HG02759 (cell line): ENCODE data around the gene USP37.
A peak's percentile ranks its signal among the peaks of the same experiment; 100 is the strongest.
"Not testable (repeated sequence)": the region's sequence is repeated elsewhere in the genome, so short reads cannot be mapped to it uniquely, and the experiment has no call there.

Source experiments
- ATAC-seq: cut with Tn5 transposase; IDR thresholded peaks from one replicate; pipeline ENCODE4 v1.9.1; 2021; ENCODE audit warnings: mild to moderate bottlenecking, moderate library complexity; ENCODE audit not compliant: unreplicated experiment

Gene USP37

DNA sequence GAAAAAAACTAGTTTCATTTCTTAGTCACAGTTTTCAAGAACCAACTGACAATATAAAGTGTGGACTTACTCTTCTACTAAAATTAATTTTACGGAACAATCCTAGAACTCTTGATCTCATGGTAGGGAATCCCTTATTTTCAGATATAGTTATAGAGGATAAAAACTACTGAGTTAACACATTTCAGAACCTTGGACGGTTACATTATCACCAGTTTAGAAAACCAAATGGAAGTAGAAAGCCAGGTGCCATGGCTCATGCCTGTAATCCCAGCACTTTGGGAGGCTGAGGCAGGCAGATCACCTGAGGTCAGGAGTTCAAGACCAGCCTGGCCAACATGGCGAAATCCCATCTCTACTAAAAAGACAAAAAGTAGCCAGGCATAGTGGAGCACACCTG lies 13.9 kb downstream of the USP37 start:
- not testable (repeated sequence) for ATAC-seq

DNA sequence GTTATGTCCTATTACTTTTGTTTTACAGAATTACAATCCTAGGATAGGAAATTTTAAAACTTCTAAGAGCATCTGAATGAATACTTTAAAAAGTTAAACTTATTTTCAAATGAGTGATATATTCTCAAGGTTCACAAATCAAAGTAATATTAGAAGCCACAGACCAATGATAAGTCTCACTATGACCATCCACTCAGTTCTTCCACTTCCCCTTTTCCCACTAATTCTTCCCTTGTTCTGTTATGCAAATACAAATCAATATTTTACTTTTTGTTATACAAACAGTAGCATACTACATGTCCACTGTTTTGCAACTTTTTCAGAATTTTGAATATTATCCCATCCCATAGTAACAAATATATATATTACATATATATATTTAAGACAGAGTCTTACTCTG lies 20.2 kb downstream of the USP37 start:
- ATAC-seq = no peak

DNA sequence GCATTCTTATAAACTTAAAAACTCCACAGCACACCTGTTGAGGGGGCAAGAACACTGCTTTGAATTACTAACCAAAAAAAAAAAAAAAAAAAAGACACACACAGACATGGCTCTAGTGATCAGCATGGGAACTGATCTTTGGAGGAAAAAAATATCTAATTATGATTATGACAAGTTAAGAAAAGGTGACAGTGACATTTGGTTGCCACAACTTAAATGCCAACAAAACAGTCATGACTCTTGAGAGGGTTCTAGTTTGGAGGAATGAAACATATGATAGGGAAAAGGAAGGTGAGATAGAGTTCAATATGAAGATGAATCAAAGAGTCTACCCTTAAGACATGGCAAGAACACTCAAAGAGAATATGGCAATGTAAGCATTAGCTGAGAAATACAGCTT lies 20.6 kb downstream of the USP37 start:
- ATAC-seq = no peak

DNA sequence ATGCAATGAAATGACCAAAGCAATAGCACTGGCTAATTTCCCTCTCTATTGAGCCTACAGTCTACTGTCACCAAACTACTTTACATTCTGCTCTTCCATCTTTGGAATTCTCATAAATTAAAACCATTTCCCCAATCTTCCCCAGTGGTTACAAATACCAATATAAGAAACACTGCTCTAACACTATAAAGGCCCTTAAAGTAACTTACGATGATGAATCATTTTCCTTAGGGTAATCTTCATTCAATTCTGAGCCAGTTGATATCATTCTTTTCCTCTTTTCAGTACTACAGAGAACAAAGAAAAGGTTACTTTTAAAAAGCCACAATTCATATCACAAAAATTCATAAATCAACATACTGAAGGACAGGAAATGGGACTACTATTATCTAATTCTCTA lies 22.1 kb downstream of the USP37 start:
- ATAC-seq = no peak

DNA sequence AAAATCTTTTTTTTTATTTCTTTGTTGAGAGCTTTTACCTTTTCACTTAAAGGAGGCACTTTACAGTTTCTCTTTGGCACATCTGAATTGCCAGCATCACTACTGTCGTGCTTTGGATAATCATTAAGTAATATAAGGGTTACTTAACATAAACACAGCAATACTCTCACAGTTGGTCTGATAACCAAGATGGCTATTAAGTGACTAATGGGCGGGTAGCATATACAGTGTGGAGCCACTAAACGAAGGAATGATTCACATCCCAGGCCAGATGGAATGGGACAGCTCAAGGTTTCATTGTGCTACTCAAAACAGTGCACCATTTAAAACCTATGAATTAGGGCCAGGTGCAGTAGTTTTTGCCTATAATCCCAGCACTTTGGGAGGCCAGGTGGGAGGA lies 28.1 kb downstream of the USP37 start:
- no peak for ATAC-seq

DNA sequence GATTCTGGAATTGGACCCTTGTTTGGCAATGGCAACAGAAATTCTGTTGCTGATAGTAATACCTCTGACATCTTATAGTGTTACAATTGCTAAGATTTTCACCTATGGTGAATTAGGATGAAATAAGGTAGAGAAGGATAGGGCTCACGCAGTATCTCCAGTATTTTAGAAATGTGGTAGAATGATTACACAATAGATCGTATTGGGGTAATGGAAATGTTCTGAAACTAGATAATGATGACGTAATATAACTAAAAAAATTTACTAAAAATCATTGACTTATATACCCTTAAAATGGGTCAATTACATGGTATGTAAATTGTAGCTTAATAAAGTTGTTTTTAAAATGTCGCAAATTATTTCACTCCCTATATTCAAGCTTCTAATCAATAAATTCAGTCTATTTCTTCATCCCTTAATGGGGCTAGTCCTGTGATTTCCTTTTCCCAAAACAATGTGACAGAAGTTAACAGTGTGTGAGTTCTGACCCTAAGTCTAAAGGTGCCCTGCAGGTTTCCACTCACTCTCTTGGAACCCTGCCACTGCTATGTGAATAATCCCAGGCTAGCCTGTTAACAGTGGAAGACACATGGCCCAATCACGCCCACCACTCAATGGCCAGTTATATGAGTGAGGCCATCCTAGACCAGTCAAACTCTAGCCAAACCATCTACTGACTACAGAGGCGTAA lies 31.2 kb downstream of the USP37 start:
- no peak for ATAC-seq

DNA sequence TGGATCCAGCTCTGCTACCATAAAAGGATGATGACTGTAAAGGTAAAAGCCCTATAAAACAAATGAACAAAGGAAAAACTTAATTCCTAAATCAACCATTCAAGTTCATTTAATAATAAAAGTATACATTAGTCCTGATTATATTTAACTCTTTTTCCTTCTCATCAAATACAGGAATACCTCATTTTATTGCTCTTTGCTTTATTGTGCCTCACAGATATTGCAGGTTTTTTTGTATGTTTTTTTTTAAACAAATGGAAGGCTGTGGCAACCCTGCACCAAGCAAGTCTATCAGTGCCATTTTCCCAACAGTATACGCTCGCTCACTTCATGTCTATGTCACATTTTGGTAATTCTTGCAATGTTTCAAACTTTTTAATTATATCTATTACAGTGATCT lies 38.2 kb downstream of the USP37 start:
- ATAC-seq = no peak

- ATAC-seq = not testable (repeated sequence)
Measured at GRCh38 chr2:218528409-218528808, 39.7 kb downstream of the USP37 start.

GRCh38 chr2:218523651-218524050 lies 44.5 kb downstream of the USP37 start:
- no peak for ATAC-seq

- no peak for ATAC-seq
Measured at GRCh38 chr2:218518876-218519275, 49.3 kb downstream of the USP37 start.

DNA sequence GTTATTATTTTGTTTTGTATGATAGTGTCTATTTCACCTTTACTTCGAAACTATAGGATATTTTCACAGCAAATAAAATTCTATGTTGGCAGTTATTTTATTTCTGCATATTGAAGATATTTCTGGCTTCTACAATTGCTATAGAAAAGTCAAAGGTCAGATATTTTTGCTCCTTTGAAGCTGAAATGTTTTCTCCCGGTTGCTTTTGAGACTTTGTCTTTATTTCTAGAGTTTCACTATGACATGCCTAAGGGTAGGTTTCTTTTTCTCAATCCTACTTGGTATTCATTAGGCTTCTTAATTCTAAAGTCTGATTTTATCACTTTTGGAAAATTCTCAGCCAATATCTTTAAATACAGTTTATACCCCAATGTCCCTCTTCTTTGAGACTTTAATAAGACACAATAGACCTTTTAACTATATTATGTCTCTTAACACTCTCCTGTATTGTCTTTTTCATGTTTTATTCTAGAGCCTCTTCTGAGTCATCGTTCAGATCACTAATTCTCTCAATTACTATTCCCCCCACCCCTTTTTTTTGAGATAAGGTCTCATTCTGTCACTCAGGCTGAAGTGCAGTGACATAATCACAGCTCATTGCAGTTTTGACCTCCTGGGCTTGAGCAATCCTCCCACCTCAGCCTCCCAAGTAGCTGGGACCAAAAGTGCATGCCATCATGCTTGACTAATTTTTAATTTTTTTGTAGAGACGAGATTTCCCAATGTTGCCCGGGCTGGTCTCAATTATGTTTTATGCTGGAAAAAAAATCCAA lies 50.5 kb downstream of the USP37 start:
- peak; percentile 72 for ATAC-seq

GRCh38 chr2:218516614-218517013 lies 51.5 kb downstream of the USP37 start:
- no peak for ATAC-seq

- ATAC-seq = no peak
Measured at GRCh38 chr2:218513676-218514075, 54.5 kb downstream of the USP37 start.

DNA sequence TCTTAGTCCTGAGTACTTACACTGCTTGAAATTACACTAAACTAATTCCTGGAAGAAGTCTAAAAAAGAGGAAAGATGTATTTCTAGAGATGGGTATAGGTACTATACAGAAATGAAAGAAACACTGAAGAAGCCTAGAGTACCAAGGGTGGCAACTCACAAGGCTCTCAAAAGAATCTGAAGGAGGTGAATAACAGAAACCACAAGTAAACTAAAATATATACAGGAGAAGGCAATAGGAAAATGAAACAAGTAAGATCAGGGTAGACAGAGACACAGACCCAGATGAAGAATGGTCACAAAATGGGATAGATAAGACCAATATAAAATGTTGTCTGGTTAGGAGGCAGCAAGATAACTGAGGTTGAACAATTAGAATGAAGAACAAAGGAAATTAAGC lies 59.9 kb downstream of the USP37 start:
- no peak for ATAC-seq

- ATAC-seq = no peak
Measured at GRCh38 chr2:218505754-218506371, 62.3 kb downstream of the USP37 start.

DNA sequence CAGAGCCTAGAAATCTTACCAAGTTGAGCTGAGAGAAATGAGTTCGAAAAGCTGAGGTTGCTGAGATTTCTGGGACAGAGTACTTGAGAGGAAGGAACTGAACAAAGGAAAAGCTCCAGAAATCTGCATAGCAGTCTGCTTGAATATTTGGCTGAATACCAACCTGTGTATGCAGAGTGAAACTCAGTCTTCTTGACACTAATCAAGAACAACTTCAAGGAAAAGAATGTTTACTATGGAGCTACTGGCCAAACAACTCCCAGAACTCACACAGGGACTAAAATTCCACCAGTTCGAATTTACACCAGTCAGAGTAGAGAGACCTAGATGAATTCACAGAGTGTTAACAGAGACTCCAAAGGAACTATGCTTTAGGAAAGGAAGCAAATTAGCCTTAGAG lies 66.5 kb downstream of the USP37 start:
- no peak for ATAC-seq

- ATAC-seq = no peak
Measured at GRCh38 chr2:218500501-218501060, 67.6 kb downstream of the USP37 start.

DNA sequence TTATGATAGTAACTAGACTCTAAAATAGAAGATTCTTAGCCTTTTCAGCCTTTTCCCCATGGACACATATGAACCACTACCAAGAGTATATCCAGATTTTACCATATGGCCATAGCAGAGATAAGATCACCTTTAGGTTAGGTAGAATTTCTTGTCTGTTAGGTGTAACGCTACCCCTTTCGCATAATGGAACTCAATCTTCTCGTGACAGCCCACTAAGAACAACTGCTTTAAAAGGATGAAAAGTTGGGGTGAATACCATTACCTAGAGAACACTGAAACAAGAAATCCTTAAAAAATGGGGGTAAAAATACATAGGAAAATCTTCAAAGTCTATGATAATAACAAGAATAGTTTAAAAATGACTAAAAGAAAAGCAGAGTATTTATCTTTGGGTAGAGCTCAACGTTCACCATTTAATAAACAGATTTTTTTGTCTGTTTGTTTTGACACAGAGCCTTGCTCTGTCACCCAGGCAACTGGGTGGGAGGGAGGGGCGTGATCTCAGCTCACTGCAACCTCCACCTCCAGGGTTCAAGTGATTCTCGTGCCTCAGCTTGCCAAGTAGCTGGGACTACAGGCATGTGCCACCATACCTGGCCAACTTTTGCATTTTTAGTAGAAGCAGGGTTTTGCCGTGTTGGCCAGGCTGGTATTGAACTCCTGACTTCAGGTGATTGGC lies 82.0 kb downstream of the USP37 start:
- ATAC-seq = no peak

- no peak for ATAC-seq
Measured at GRCh38 chr2:218482651-218483050, 85.5 kb downstream of the USP37 start.

GRCh38 chr2:218479595-218479994 lies 88.6 kb downstream of the USP37 start:
- no peak for ATAC-seq

DNA sequence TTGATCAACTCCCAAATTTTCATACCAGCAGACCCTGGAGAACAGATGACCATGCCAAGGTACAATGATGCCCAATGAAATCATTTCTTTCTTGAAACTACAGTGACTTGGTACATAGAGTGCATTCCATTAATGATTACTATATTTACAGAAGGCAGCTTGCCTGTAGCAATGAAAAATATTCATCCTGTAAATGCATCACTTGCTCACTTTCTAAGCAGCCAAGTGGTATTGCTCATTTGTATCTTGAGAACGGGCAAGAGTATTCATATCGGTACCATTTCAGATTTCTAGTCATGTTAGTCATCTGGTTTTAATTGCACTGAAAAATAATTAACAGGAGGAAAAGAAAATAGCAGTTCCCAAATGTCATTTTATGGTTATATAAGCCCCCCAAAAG lies 89.6 kb downstream of the USP37 start:
- no peak for ATAC-seq
